GM21528 (cell line): ENCODE data around the gene HIGD2A.
A peak's percentile ranks its signal among the peaks of the same experiment; 100 is the strongest.

ENCODE experiments used
- ATAC-seq: cut with Tn5 transposase; IDR thresholded peaks from one replicate; pipeline ENCODE4 v1.9.1; 2021; ENCODE audit warnings: mild to moderate bottlenecking, moderate library complexity; ENCODE audit not compliant: unreplicated experiment, low FRiP score

HIGD2A gene, protein sequence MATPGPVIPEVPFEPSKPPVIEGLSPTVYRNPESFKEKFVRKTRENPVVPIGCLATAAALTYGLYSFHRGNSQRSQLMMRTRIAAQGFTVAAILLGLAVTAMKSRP

DNA sequence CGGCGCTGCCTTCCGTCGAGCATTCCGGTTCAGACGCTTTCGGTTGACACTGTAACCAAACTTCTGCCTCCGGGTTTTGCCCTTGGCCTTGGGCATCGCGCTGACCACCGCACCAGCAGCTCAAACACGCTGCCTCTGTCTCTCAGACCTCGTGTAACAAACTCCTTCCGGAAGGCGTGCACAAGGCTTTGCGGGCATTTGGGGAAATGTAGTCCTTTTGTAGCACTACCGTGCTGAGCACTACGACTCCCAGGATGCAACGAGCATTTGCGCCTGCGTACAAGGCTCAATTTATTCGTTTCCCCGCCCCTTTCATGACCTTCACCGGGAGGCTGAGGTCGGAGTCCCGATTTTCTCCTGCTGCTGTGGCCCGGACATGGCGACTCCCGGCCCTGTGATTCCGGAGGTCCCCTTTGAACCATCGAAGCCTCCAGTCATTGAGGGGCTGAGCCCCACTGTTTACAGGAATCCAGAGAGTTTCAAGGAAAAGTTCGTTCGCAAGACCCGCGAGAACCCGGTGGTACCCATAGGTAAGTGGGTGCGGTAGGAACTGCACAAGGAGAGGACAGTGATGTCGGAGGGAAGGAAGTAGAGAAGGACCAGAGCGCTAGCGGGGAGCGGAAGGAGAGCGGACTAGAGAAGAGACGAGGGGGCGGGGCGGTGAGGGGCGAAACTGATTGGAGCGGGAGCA, at the start of gene HIGD2A, which contains the start of gene NOP16:
Gene HIGD2A (plus strand): TSS at position 308 of the 691 bp plus-strand sequence. CDS start 69 bp downstream, at position 377.
Gene NOP16 (minus strand): TSS at position 155 of the 691 bp plus-strand sequence. CDS start 59 bp downstream, at position 96.
- ATAC-seq: peak; percentile 86

GRCh38 chr5:176339304-176339703, 49.2 kb upstream of the HIGD2A start:
- no peak for ATAC-seq

- no peak for ATAC-seq
Observed at GRCh38 chr5:176341325-176342157, 47.0 kb upstream of the HIGD2A start.

DNA sequence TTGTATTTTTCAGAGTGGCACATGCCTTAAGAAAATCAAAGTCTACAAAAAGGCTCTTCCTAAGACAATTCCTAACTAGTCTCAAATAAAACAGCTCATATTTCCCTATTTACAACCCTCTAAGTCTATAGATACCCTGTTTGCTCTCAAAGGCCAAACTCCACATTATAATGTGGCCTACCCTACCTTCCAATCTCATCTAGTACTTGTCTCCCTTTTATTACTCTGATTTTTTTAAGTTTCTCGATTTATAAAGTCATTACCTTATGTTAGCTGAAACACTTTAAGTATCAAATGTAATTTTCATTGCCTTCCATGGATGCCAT, 46.4 kb upstream of the HIGD2A start:
- ATAC-seq: no peak

GRCh38 chr5:176342766-176343458, 45.6 kb upstream of the HIGD2A start:
- ATAC-seq: no peak

DNA sequence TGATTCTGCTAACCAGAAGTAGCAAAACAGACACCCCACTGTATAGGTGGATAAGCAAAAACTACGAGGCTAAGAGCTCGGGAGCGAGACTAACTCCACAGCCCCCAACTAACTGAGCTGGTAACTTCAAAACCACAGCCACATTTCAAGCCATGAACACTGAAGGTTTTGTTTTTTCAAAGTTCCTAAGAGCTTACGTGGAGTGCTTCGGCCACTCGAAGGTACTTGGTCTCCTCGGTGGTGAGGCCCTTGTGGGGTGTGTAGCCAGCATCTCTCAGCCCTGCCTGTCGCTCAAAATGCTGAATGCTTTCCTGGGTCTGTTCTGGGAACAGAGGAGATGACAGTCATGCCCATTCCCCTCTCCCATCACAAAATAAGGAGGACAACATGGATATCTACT, 38.1 kb upstream of the HIGD2A start:
- ATAC-seq: no peak

- ATAC-seq: no peak
Observed at GRCh38 chr5:176352116-176352878, 36.3 kb upstream of the HIGD2A start.

DNA sequence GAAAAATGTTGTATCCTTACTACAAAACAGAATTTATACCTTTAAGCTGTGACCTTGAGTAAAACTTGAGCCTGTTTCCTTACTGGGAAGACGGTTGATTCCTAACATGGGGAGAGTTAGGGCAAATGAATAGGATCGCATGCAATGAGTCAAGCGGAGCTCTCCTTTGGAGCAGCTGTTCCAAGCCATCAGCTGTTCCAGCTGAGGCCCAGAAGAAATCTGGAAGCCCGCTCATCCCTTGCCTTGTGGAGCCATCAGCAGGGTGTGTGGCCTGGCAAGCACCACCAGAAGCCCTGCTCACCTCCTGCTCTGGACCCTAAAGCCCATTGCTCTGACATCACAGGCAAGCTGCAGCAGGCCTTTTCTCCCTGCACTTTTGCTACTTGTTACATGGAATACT, 35.0 kb upstream of the HIGD2A start:
- ATAC-seq: no peak

DNA sequence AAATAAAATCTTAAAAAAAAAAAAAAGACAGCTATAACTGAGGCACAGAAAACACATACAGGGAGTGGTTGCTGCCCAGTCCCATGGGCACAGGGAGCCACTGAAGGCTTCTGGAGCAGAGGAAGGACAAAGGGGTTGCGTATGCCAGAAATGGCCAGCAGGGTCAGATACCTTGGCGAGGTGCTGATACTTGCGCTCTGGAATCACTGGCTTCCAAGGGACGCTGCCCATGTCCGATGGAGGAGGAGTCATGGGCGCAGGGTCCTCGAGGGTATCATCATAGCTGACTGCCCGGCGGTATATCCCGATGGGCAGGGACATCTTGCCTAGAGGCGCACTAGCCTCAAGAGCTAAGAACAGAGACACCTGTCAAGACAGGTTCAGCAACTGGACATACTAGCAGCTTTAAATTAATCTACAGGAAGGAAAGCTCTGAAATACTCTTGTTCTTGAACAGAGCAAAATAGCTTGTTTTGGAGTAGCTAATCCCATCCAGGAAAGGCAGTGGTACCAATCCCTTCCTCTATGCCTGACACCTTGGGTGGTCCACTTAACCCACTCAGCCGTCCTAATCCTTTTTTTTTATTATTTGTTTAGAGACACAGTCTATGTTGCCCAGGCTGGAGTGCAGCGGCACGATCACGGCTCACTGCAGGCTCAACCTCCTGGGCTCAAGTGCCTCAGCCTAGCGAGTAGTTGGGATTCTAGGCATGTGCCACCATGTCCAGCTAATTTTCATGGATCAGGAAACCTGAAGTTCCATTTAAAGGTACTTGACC, 33.0 kb upstream of the HIGD2A start:
- ATAC-seq: no peak

GRCh38 chr5:176356179-176356566, 32.4 kb upstream of the HIGD2A start:
- ATAC-seq: no peak

- no peak for ATAC-seq
Observed at GRCh38 chr5:176359658-176360057, 28.9 kb upstream of the HIGD2A start.

DNA sequence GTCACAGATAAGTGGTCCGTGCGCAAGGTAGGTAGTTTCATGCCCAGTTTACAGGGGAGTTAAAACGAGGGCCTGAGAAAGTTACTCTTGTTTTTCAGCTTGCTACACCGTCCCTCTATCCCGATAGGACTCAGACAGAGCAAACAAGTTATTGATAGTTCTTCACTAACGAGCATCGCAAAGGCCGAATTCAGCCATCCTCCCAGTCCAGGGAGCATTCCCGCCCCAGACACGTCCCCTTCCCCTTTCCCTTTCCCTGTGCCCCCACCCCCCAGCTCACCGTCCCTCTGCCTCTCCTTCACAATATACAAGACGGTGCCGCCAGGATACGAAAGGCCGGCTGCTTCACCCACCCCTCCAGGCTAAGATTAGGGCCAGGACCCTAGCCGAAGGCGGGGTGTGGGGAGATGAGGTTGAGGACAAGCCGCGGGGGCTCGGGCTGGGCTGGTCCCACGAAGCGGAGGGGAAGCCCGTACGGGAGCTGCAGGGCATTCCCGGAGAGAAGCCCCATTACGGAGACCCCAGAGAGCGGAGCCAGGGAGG, 27.6 kb upstream of the HIGD2A start:
- no peak for ATAC-seq

DNA sequence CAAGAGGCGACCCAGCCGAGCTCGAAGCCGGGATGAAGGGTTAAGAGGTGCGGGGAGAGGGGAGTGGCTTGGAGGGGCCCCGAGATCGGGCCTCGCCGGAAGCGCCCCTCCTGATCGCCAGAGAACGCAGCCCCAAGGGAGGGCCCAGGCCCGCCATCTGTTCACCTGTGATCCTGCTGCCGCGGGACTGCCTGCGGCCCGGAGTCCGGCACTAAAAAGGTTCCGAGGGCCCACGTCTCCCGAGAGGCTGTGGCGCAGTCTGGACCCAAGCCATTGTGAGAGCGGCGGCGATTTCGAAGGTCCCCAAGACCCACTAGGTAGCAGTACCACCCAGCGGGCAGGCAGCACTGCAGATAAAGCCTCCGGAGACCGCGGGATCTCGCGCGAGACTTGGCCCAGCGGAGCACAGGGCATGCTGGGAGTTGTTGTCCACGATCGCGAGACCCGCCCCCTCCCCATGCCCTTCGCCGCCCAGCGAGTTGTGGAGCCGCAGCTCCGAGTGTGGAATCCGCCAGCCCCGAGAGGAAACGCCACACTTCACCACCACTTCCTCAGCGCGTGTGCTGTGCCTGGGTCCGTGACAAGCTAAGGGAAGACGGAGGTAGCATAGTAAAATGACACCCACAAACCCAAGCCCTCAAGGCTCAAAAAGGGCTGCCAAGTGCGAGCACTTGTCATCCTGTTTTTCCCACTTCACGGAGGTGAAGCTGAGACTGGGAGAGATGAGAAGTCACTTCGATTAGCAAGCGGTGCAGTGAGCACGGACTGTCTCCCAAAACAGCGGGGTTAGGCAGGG, 26.9 kb upstream of the HIGD2A start, which contains the start of gene KIAA1191:
Gene KIAA1191 (minus strand): TSS at position 328 of the 796 bp plus-strand sequence. CDS start 2,256 bp downstream, outside the sequence.
- peak; percentile 89 for ATAC-seq

- ATAC-seq: no peak
Observed at GRCh38 chr5:176362233-176362490, 26.4 kb upstream of the HIGD2A start.

DNA sequence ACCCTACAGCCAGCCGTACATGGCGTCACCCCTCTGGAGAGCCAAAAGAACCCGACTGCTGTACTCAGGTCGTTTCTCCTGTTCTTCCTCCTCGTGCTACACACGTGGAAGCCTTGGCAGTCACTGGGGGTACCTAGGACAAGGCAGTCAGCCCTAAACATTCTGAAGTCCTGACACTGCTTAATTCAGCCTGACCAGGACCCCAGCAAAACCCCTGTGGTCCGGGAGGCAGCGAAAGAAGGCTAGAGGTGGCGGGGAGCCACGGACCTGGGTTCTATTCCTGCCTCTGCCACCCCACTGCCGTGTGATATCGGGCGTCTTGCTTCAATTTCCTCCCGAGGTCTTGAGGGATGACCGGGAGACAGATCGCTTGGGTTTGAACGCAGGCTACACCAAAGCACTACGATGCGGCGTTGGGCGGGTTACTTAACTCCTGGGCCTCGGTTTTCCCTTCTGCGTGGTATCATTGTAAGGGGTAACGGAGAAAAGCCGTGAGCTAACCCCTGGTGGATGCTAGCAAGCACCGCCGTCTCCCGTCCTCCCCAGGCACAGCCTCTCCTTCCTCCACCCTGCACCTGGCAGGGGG, 23.7 kb upstream of the HIGD2A start:
- ATAC-seq: no peak

DNA sequence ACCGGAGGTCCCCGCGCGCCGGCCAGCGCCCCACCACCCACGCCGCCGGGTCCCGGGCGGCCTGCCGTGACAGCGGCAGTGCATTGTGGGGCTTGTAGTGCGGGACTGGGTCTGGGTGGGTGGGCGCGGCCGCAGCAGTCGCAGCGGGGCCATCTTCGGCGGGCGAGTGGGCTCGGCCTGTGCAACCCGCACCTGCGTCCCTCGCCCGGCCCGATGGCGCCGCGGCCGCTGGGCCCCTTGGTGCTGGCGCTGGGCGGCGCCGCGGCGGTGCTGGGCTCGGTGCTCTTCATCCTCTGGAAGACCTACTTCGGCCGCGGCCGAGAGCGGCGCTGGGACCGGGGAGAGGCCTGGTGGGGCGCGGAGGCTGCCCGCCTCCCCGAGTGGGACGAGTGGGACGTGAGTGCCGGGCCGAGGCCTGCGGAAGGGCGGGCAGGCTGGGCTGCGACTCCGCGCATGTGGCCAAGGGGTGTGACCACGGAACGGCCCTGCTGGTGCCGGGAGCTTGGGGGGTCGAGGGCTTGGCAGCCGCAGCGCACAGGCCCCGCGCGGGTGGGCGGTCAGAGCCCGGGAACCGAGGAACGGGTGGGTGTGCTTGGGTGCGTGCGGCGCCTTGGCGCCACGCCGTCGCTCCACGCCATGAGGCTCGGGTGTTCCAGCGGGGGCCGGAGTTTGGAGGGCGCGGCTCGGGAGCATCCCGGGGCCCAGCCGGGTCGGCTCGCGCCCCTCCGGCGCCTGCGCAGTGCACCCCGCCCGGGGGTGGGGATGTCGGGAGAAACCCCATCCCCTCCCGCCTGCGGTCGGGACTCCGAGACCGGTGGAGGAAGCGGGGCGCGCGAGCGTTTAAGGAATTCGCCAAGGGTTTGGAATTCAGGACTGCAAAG, 23.0 kb upstream of the HIGD2A start, which contains the start of gene ARL10:
Gene ARL10 (plus strand): TSS at position 137 of the 881 bp plus-strand sequence. CDS start 77 bp downstream, at position 214.
- ATAC-seq: peak; percentile 31

DNA sequence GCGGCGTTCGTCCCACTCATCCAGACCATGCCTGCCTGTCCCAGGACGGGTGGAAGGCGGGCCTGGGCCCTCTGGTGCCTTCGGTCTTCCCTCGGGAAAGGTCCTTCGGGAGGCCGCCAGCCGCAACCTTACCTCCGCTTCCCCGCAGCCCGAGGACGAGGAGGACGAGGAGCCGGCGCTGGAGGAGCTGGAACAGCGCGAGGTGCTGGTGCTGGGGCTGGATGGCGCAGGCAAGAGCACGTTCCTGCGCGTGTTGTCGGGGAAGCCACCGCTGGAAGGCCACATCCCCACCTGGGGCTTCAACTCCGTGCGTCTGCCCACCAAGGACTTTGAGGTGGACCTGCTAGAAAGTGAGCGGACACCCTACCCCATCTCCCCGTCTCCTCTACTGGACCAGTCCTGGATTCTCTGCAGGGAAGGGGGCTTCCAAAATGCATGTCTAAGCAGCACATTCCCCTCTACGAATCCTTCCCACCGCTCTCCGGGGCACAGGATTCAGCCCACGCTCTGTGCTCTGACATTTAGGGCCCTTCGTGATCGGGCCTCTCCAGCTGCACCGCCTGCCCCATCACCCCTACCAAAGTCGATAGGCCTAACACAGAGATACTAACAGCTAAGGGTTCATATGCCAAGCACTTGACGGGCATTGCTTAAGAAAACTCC, 22.2 kb upstream of the HIGD2A start:
- ATAC-seq: no peak
